Activated CD4-positive, alpha-beta memory T cell treated with anti-CD3 and anti-CD28 coated beads for 36 hours (primary cell): ENCODE measurements around the gene GNG5. TPM values are rescaled to one million over a fixed set of nuclear protein-coding genes. Genes with fewer than 3 reads are reported as not detected.

Experiments
- CTCF ChIA-PET: fragments of 350-600 bp; sonication (Branson Sonifier 250); formaldehyde crosslinking; loops from one replicate; lab custom pipeline; 2021; ENCODE audit warnings: antibody characterized with exemption, inconsistent platforms; lab: Charles Lee
- POLR2A ChIA-PET: fragments of 350-600 bp; sonication (Branson Sonifier 250); formaldehyde crosslinking; loops from one replicate; lab custom pipeline; 2021; ENCODE audit warnings: antibody characterized with exemption; lab: Charles Lee
- DNase-seq: peaks from one replicate; pipeline ENCODE4 v3.0.0-alpha.2; 2020
- H3K27ac Mint-ChIP-seq: one replicate; pipeline ENCODE4 v1.8.0; 2021; ENCODE audit warnings: mixed read lengths
- H3K27me3 Mint-ChIP-seq: one replicate; pipeline ENCODE4 v1.8.0; 2021; ENCODE audit warnings: mixed read lengths
- H3K36me3 Mint-ChIP-seq: one replicate; pipeline ENCODE4 v1.8.0; 2021; ENCODE audit warnings: mixed read lengths
- H3K4me1 Mint-ChIP-seq: one replicate; pipeline ENCODE4 v1.8.0; 2021; ENCODE audit warnings: low read depth, mixed read lengths
- H3K4me3 Mint-ChIP-seq: one replicate; pipeline ENCODE4 v1.8.0; 2021; ENCODE audit warnings: mild to moderate bottlenecking, mixed read lengths
- H3K9me3 Mint-ChIP-seq: one replicate; pipeline ENCODE4 v1.8.0; 2021; ENCODE audit warnings: mixed read lengths
- intact Hi-C: fragments of 100-400 bp; cut with micrococcal nuclease; formaldehyde crosslinking; loops from one replicate; pipeline ENCODE4 v1.15.1; 2023
- total RNA-seq, 2 experiments: library from RNA; stranded (reverse); gene quantifications; one replicate each; pipeline ENCODE4 v1.2.3, GENCODE V29; 2021

The GNG5 gene
- total RNA-seq = 100 to 1,000 TPM; 139 to 143 TPM

GRCh38 chr1:84506002-84506728 is at the start of gene GNG5, which contains the start of gene SPATA1:
TSS of gene GNG5 (minus strand) at chr1:84506581. CDS start at chr1:84506091, 490 bp downstream.
TSS of gene SPATA1 (plus strand) at chr1:84506386. CDS start at chr1:84516360, 9,974 bp downstream.
- Mint-ChIP-seq H3K27me3 (no peaks in the 10 kb centered on the region), H3K4me1 (peaks cover 35% of the 10 kb centered on the region), H3K36me3 (peaks cover 17% of the 10 kb centered on the region), H3K27ac (peak within 1 kb of the TSS; percentile 97), H3K9me3 (peaks cover 5% of the 10 kb centered on the region), H3K4me3 (peak within 1 kb of the TSS; percentile 95)
- DNase-seq = peak; percentile 98
- POLR2A ChIA-PET = interaction anchor here (0.7 to 4.3 kb wide), 10 partner anchors 14 to 362 kb away, joined by 3 to 83 read pairs (median 4); partner anchors contain the start of genes CTBS, PRKACB and RPF1
- CTCF ChIA-PET = interaction anchor here (0.8 to 4.6 kb wide), 12 partner anchors 25 to 365 kb away, joined by 3 to 51 read pairs (median 6); partner anchors contain the start of genes CTBS and PRKACB
- intact Hi-C loops = loop anchor here (1.0 to 10.0 kb wide), 10 partner anchors 27 to 769 kb away; partner anchors contain the start of genes BCL10, CTBS, PRKACB and RPF1

GRCh38 chr1:84550826-84551225 is 44.4 kb upstream of the GNG5 start:
- peaks cover 2% of the 10 kb centered on the region for H3K36me3 Mint-ChIP-seq
- no peaks in the 10 kb centered on the region for H3K4me1 Mint-ChIP-seq
- DNase-seq = no peak
- ChIA-PET POLR2A (no interaction called here), CTCF (interaction anchor here (1.6 kb wide), 1 partner anchor 8 kb away, joined by 4 read pairs; no protein-coding TSS in a partner anchor)
- intact Hi-C loops = no loop called here
- H3K9me3 Mint-ChIP-seq = no peaks in the 10 kb centered on the region
- no peak overlapping the region for H3K4me3 Mint-ChIP-seq
- no peaks in the 10 kb centered on the region for H3K27me3 Mint-ChIP-seq
- H3K27ac Mint-ChIP-seq = no peak overlapping the region

GRCh38 chr1:84541679-84542078 is 35.3 kb upstream of the GNG5 start:
- ChIA-PET CTCF (interaction anchor here (0.7 kb wide), 1 partner anchor 112 kb away, joined by 3 read pairs; no protein-coding TSS in a partner anchor), POLR2A (no interaction called here)
- intact Hi-C loops = loop anchor here (2.0 kb wide), 1 partner anchor 99 kb away; no protein-coding TSS in a partner anchor
- Mint-ChIP-seq H3K4me1 (peaks cover 5% of the 10 kb centered on the region), H3K27me3 (no peaks in the 10 kb centered on the region), H3K27ac (no peak overlapping the region), H3K9me3 (no peaks in the 10 kb centered on the region), H3K36me3 (peaks cover 10% of the 10 kb centered on the region), H3K4me3 (no peak overlapping the region)
- no peak for DNase-seq

- H3K27me3 Mint-ChIP-seq = no peaks in the 10 kb centered on the region
Measured at GRCh38 chr1:84540759-84541158, 34.4 kb upstream of the GNG5 start.

GRCh38 chr1:84539972-84540371 is 33.6 kb upstream of the GNG5 start:
- CTCF ChIA-PET = interaction anchor here (0.9 kb wide), 1 partner anchor 81 kb away, joined by 4 read pairs; no protein-coding TSS in a partner anchor

More at GRCh38 chr1:84540759-84541158, 34.4 kb upstream of the GNG5 start:
- Mint-ChIP-seq H3K9me3 (no peaks in the 10 kb centered on the region), H3K4me3 (no peak overlapping the region), H3K4me1 (peaks cover 5% of the 10 kb centered on the region), H3K36me3 (peaks cover 10% of the 10 kb centered on the region), H3K27ac (no peak overlapping the region)
- no peak for DNase-seq
- CTCF ChIA-PET = interaction anchor here (0.9 kb wide), 1 partner anchor 80 kb away, joined by 4 read pairs; no protein-coding TSS in a partner anchor
- POLR2A ChIA-PET = no interaction called here
- intact Hi-C loops = loop anchor here (2.0 kb wide), 1 partner anchor 98 kb away; no protein-coding TSS in a partner anchor

GRCh38 chr1:84538599-84538998 is 32.2 kb upstream of the GNG5 start:
- intact Hi-C loops = no loop called here
- Mint-ChIP-seq H3K4me3 (no peak overlapping the region), H3K27me3 (no peaks in the 10 kb centered on the region), H3K4me1 (peaks cover 5% of the 10 kb centered on the region), H3K9me3 (no peaks in the 10 kb centered on the region), H3K27ac (no peak overlapping the region), H3K36me3 (peaks cover 10% of the 10 kb centered on the region)
- ChIA-PET POLR2A (no interaction called here), CTCF (no interaction called here)
- no peak for DNase-seq

More at GRCh38 chr1:84539972-84540371, 33.6 kb upstream of the GNG5 start:
- H3K4me3 Mint-ChIP-seq = no peak overlapping the region
- no peak overlapping the region for H3K27ac Mint-ChIP-seq
- no peaks in the 10 kb centered on the region for H3K9me3 Mint-ChIP-seq
- DNase-seq = no peak
- POLR2A ChIA-PET = no interaction called here
- peaks cover 10% of the 10 kb centered on the region for H3K36me3 Mint-ChIP-seq
- no peaks in the 10 kb centered on the region for H3K27me3 Mint-ChIP-seq
- intact Hi-C loops = loop anchor here (2.0 kb wide), 1 partner anchor 97 kb away; no protein-coding TSS in a partner anchor
- H3K4me1 Mint-ChIP-seq = peaks cover 5% of the 10 kb centered on the region

- no peaks in the 10 kb centered on the region for H3K27me3 Mint-ChIP-seq
- ChIA-PET POLR2A (interaction anchor here (1.2 kb wide), 1 partner anchor 20 kb away, joined by 3 read pairs; the partner anchor contains the start of gene SPATA1), CTCF (no interaction called here)
- no peaks in the 10 kb centered on the region for H3K36me3 Mint-ChIP-seq
- no peak overlapping the region for H3K27ac Mint-ChIP-seq
- no peaks in the 10 kb centered on the region for H3K9me3 Mint-ChIP-seq
- no peak overlapping the region for H3K4me3 Mint-ChIP-seq
- H3K4me1 Mint-ChIP-seq = no peaks in the 10 kb centered on the region
- DNase-seq = no peak
- intact Hi-C loops = no loop called here
Measured at GRCh38 chr1:84525779-84526178, 19.4 kb upstream of the GNG5 start.

- ChIA-PET CTCF (interaction anchor here (1.9 kb wide), 1 partner anchor 229 kb away, joined by 5 read pairs; no protein-coding TSS in a partner anchor), POLR2A (no interaction called here)
- Mint-ChIP-seq H3K9me3 (no peaks in the 10 kb centered on the region), H3K4me1 (no peaks in the 10 kb centered on the region), H3K36me3 (no peaks in the 10 kb centered on the region), H3K4me3 (no peak overlapping the region), H3K27ac (no peak overlapping the region), H3K27me3 (no peaks in the 10 kb centered on the region)
- intact Hi-C loops = no loop called here
- DNase-seq = no peak
Measured at GRCh38 chr1:84524590-84524989, 18.2 kb upstream of the GNG5 start.

GRCh38 chr1:84510668-84511067 is 4.3 kb upstream of the GNG5 start:
- H3K9me3 Mint-ChIP-seq = peaks cover 5% of the 10 kb centered on the region
- H3K27ac Mint-ChIP-seq = no peak overlapping the region
- intact Hi-C loops = no loop called here
- ChIA-PET POLR2A (no interaction called here), CTCF (no interaction called here)
- H3K27me3 Mint-ChIP-seq = no peaks in the 10 kb centered on the region
- peaks cover 9% of the 10 kb centered on the region for H3K36me3 Mint-ChIP-seq
- no peak overlapping the region for H3K4me3 Mint-ChIP-seq
- DNase-seq = no peak
- H3K4me1 Mint-ChIP-seq = peaks cover 3% of the 10 kb centered on the region

- ChIA-PET POLR2A (no interaction called here), CTCF (interaction anchor here (2.1 kb wide), 1 partner anchor 110 kb away, joined by 6 read pairs; no protein-coding TSS in a partner anchor)
- Mint-ChIP-seq H3K36me3 (peaks cover 12% of the 10 kb centered on the region), H3K9me3 (peaks cover 5% of the 10 kb centered on the region), H3K4me3 (no peak overlapping the region), H3K27ac (no peak overlapping the region), H3K27me3 (no peaks in the 10 kb centered on the region), H3K4me1 (peaks cover 3% of the 10 kb centered on the region)
- no peak for DNase-seq
- intact Hi-C loops = no loop called here
Measured at GRCh38 chr1:84510165-84510564, 3.8 kb upstream of the GNG5 start.

GRCh38 chr1:84509029-84509428 is 2.6 kb upstream of the GNG5 start:
- CTCF ChIA-PET = interaction anchor here (1.1 to 2.1 kb wide), 2 partner anchors 90 to 111 kb away, joined by 4 to 6 read pairs; no protein-coding TSS in a partner anchor
- POLR2A ChIA-PET = no interaction called here
- intact Hi-C loops = loop anchor here (10.0 kb wide), 3 partner anchors 346 to 766 kb away; partner anchors contain the start of gene BCL10
- DNase-seq = no peak
- Mint-ChIP-seq H3K27ac (no peak overlapping the region), H3K4me3 (no peak overlapping the region), H3K4me1 (peaks cover 12% of the 10 kb centered on the region), H3K27me3 (no peaks in the 10 kb centered on the region), H3K9me3 (peaks cover 5% of the 10 kb centered on the region), H3K36me3 (peaks cover 16% of the 10 kb centered on the region)

- H3K4me3 Mint-ChIP-seq = no peak overlapping the region
- peaks cover 16% of the 10 kb centered on the region for H3K36me3 Mint-ChIP-seq
- intact Hi-C loops = loop anchor here (10.0 kb wide), 3 partner anchors 346 to 766 kb away; partner anchors contain the start of gene BCL10
- H3K27me3 Mint-ChIP-seq = no peaks in the 10 kb centered on the region
- H3K9me3 Mint-ChIP-seq = peaks cover 5% of the 10 kb centered on the region
- H3K4me1 Mint-ChIP-seq = peaks cover 17% of the 10 kb centered on the region
- no peak overlapping the region for H3K27ac Mint-ChIP-seq
- POLR2A ChIA-PET = interaction anchor here (1.4 kb wide), 1 partner anchor 65 kb away, joined by 4 read pairs; no protein-coding TSS in a partner anchor
- DNase-seq = no peak
- CTCF ChIA-PET = interaction anchor here (2.1 kb wide), 1 partner anchor 112 kb away, joined by 6 read pairs; no protein-coding TSS in a partner anchor
Measured at GRCh38 chr1:84508510-84508909, 2.1 kb upstream of the GNG5 start.
